Subcutaneous abdominal adipose tissue (tissue), 5 donors: ENCODE data around the gene KBTBD4.
"Not testable (repeated sequence)": the region's sequence is repeated elsewhere in the genome, so short reads cannot be mapped to it uniquely, and the experiment has no call there.

Experiments
- H3K27ac ChIP-seq: one replicate; pipeline ENCODE4 v1.7.0; 2013; ENCODE audit warnings: low read depth, mild to moderate bottlenecking, inconsistent platforms, low read length, moderate library complexity
- H3K27me3 ChIP-seq, 5 donors: one replicate each; pipeline ENCODE4 v1.7.0; 2013; ENCODE audit warnings: low read length in 5 of 5, inconsistent platforms in 1 of 5; ENCODE audit not compliant: control insufficient read depth in 5 of 5, insufficient read depth in 4 of 5
- H3K36me3 ChIP-seq, 5 donors: one replicate each; pipeline ENCODE4 v1.7.0; 2013; ENCODE audit warnings: low read length in 5 of 5; ENCODE audit not compliant: control insufficient read depth in 5 of 5, insufficient read depth in 5 of 5
- H3K4me1 ChIP-seq, 5 donors: one replicate each; pipeline ENCODE4 v1.7.0; 2013; ENCODE audit warnings: low read length in 5 of 5, mild to moderate bottlenecking in 3 of 5, moderate library complexity in 1 of 5; ENCODE audit not compliant: control insufficient read depth in 5 of 5, insufficient read depth in 5 of 5
- H3K4me3 ChIP-seq, 5 donors: one replicate each; pipeline ENCODE4 v1.7.0; 2013; ENCODE audit warnings: low read length in 5 of 5, low read depth in 1 of 5
- H3K9ac ChIP-seq, 5 donors: one replicate each; pipeline ENCODE4 v1.7.0; 2013; ENCODE audit warnings: low read length in 5 of 5, mild to moderate bottlenecking in 4 of 5, moderate library complexity in 3 of 5
- H3K9me3 ChIP-seq, 5 donors: one replicate each; pipeline ENCODE4 v1.7.0; 2013; ENCODE audit warnings: low read length in 5 of 5; ENCODE audit not compliant: control insufficient read depth in 5 of 5
- donor health status: healthy.
- donor health status: healthy.
- donor health status: healthy.
- donor health status: healthy.
- donor health status: healthy.

KBTBD4 gene

DNA sequence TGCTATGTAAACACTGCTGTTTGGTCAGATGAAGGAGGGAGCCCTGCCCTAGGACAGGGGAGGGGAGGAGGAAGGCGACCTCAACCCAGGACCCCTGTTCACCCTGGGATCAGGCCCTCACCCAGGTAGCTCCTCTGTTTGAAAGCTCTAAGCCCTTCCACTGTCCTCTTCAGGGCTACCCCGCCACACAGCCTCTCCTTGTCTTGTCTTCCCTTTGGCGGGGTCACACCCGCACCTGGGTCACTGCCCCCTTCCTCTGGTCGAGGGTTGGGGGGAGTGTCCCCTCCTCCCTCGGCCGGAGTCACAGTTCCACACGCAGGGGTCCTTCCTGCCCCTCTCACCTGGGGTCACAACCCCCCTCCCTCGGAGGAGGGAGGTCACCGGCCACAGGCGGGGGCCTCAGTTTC is 13.8 kb downstream of the KBTBD4 start:
- H3K9me3 ChIP-seq, result no peaks in the 10 kb centered on the region
- peak overlapping the region; percentile 84 for H3K27ac ChIP-seq
- no peaks in the 10 kb centered on the region for H3K27me3 ChIP-seq
- peak overlapping the region; percentile 81 to 94 (median 92) for H3K9ac ChIP-seq
- peaks cover 5 to 29% (median 17%) of the 10 kb centered on the region in 5 donors for H3K4me1 ChIP-seq
- peak overlapping the region; percentile 64 to 89 (median 85) for H3K4me3 ChIP-seq
- H3K36me3 ChIP-seq, result peaks cover 3 to 7% (median 4%) of the 10 kb centered on the region in 5 donors

GRCh38 chr11:47564366-47564765 is 14.4 kb downstream of the KBTBD4 start:
- not testable (repeated sequence) for H3K36me3 ChIP-seq, H3K9me3 ChIP-seq, H3K27ac ChIP-seq, H3K4me3 ChIP-seq, H3K27me3 ChIP-seq
- H3K9ac ChIP-seq, result peak overlapping the region in 2 of 5 donors; percentile 92 to 94
- peaks cover 5 to 27% (median 17%) of the 10 kb centered on the region in 5 donors for H3K4me1 ChIP-seq

DNA sequence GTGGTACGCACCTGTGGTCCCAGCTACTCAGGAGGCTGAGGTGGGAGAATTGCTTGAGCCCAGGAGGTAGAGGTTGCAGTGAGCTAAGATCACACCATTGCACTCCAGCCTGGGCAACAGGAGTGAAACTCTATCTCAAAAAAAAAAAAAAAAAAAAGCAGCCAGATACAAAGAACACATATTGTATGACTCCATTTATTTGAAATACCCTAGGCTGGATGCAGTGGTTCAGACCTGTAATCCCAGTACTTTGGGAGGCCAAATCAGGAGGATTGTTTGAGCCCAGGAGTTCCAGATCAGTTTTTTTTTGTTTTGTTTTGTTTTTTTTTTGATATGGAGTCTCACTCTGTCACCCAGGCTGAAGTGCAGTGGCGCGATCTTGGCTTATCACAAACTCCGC is 16.4 kb downstream of the KBTBD4 start:
- not testable (repeated sequence) for H3K27ac ChIP-seq, H3K27me3 ChIP-seq, H3K4me3 ChIP-seq, H3K9ac ChIP-seq, H3K36me3 ChIP-seq, H3K9me3 ChIP-seq
- peaks cover 5 to 27% (median 17%) of the 10 kb centered on the region in 5 donors for H3K4me1 ChIP-seq

DNA sequence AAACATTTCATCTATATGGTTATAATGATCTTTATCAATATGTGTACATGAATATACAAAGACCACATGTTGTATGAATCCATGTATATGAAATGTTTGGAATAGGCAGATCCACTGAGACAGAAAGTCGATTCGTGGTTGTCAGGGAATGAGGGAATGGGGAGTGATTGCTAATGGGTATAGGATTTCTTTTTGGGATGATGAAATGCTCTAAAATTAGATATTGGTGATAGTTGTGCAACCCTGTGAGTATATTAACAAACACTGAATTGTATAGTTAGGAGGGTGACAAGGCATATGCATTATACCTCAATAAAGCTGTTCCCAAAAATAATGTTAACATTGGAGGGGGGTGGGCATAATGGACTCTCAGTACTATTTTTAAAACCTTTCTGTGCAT is 18.3 kb downstream of the KBTBD4 start:
- H3K36me3 ChIP-seq, result peaks cover 0 to 3% (median 0%) of the 10 kb centered on the region in 5 donors
- H3K9ac ChIP-seq, result no peak overlapping the region
- H3K4me1 ChIP-seq, result peaks cover 4 to 18% (median 6%) of the 10 kb centered on the region in 5 donors
- H3K4me3 ChIP-seq, result no peak overlapping the region
- no peaks in the 10 kb centered on the region for H3K9me3 ChIP-seq
- H3K27ac ChIP-seq, result no peak overlapping the region
- no peaks in the 10 kb centered on the region for H3K27me3 ChIP-seq

DNA sequence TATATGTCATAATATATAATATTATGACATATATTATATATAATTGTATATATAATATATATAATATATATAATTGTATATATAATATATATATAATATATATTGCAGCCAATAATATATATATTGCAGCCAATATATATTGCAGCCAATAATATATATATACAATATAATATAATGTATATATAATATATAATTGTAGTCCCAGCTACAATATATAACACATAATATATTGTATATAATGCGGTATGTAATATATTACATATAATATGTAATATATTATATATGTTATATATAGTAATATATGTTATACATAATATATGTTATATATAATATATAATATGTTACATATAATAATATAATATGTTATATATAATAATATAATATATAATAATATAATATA is 20.1 kb downstream of the KBTBD4 start:
- Histone ChIP-seq H3K9me3 (no peaks in the 10 kb centered on the region), H3K4me1 (peaks cover 0 to 6% (median 0%) of the 10 kb centered on the region in 5 donors), H3K9ac (no peak overlapping the region), H3K36me3 (peaks cover 0 to 3% (median 0%) of the 10 kb centered on the region in 5 donors), H3K4me3 (no peak overlapping the region), H3K27ac (no peak overlapping the region), H3K27me3 (no peaks in the 10 kb centered on the region)

DNA sequence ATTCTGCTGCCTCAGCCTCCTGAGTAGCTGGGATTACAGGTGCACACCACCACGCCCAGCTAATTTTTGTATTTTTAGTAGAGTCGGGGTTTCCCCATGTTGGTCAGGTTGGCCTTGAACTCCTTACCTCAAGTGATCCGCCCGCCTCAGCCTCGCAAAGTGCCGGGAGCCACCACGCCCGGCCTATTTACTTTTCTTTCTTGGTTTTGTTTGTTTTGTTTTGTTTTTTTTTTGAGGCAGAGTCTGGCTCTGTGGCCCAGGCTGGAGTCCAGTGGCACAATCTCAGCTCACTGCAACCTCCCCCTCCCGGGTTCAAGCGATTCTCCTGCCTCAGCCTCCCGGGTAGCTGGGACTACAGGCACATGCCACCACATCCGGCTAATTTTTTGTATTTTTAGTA is 21.8 kb downstream of the KBTBD4 start:
- H3K4me3 ChIP-seq, H3K36me3 ChIP-seq, H3K27me3 ChIP-seq, H3K27ac ChIP-seq, H3K9ac ChIP-seq, H3K9me3 ChIP-seq: not testable (repeated sequence)
- peaks cover 0 to 16% (median 11%) of the 10 kb centered on the region in 5 donors for H3K4me1 ChIP-seq

GRCh38 chr11:47553406-47553743 is 25.4 kb downstream of the KBTBD4 start:
- Histone ChIP-seq H3K27ac (peak overlapping the region; percentile 98), H3K9ac (peak overlapping the region in 4 of 5 donors; percentile 52 to 65 (median 56)), H3K4me1 (peaks cover 0 to 38% (median 36%) of the 10 kb centered on the region in 5 donors), H3K9me3 (no peaks in the 10 kb centered on the region), H3K4me3 (peak overlapping the region; percentile 73 to 96 (median 88)), H3K36me3 (no peaks in the 10 kb centered on the region), H3K27me3 (no peaks in the 10 kb centered on the region)

- no peaks in the 10 kb centered on the region for H3K36me3 ChIP-seq
- peak within 1 kb of the TSS; percentile 77 to 96 (median 88) for H3K4me3 ChIP-seq
- no peaks in the 10 kb centered on the region for H3K27me3 ChIP-seq
- peak within 1 kb of the TSS; percentile 81 to 99 (median 95) for H3K9ac ChIP-seq
- H3K4me1 ChIP-seq, result peaks cover 0 to 44% (median 38%) of the 10 kb centered on the region in 5 donors
- H3K27ac ChIP-seq, result peak within 1 kb of the TSS; percentile 98
- no peaks in the 10 kb centered on the region for H3K9me3 ChIP-seq
Observed at GRCh38 chr11:47552566-47553405, 26.0 kb downstream of the KBTBD4 start, which contains the start of gene CELF1. TSS of gene CELF1 (minus strand) at chr11:47553132. CDS start at chr11:47499523, 53,609 bp downstream.

GRCh38 chr11:47552056-47552565 is 26.7 kb downstream of the KBTBD4 start:
- Histone ChIP-seq H3K4me1 (peaks cover 0 to 51% (median 45%) of the 10 kb centered on the region in 5 donors), H3K9me3 (no peaks in the 10 kb centered on the region), H3K9ac (peak overlapping the region; percentile 81 to 99 (median 95)), H3K36me3 (no peaks in the 10 kb centered on the region), H3K27me3 (no peaks in the 10 kb centered on the region), H3K4me3 (peak overlapping the region; percentile 77 to 96 (median 88)), H3K27ac (peak overlapping the region; percentile 98)

DNA sequence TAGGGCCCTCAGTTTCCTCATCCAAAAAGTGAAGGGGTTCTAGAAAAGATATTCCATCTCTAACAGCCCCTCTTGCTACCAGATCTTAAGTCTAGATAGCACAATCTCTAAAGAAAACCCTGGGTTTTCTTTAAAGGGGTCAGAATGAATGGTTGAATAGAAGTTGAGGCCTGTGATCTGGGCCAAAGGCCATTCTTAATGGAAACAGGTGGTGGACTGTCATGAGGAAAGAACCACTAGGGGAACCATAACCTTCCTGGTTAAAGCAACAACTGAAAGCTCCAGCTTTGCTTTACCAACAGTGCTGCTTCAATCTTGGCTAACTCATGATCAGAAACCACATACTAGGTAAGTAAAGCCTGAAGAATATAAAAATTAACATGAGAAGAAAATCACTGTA is 27.7 kb downstream of the KBTBD4 start:
- Histone ChIP-seq H3K27me3 (no peaks in the 10 kb centered on the region), H3K4me1 (peaks cover 0 to 57% (median 50%) of the 10 kb centered on the region in 5 donors), H3K4me3 (peak overlapping the region in 3 of 5 donors; percentile 88 to 96 (median 93)), H3K9me3 (no peaks in the 10 kb centered on the region), H3K36me3 (no peaks in the 10 kb centered on the region), H3K9ac (peak overlapping the region in 3 of 5 donors; percentile 9 to 95 (median 63)), H3K27ac (peak overlapping the region; percentile 98)
